SK-N-SH (cell line): ENCODE measurements around the gene PRADC1. TPM values are rescaled to one million over a fixed set of nuclear protein-coding genes. Genes with fewer than 3 reads are reported as not detected.

Source experiments
- CTCF ChIA-PET: fragments of 300-600, 350-600 bp; formaldehyde crosslinking; extraction: SDS; loops from one replicate; lab custom pipeline; 2021; lab: Yijun Ruan, JAX
- POLR2A ChIA-PET: fragments of 350-600 bp; sonication (Branson Sonifier 250); formaldehyde crosslinking; extraction: SDS; loops from one replicate; lab custom pipeline; 2020; ENCODE audit warnings: antibody characterized with exemption, inconsistent platforms; lab: Yijun Ruan, JAX
- DNase-seq: peaks from one replicate; pipeline ENCODE4 v3.0.0; 2012
- H2AFZ ChIP-seq: fragments of 200-600 bp; sonication (generic); 2 replicates; pipeline ENCODE4 v1.8.1; 2016; ENCODE audit warnings: antibody characterized with exemption, mild to moderate bottlenecking, low read depth
- H3F3A ChIP-seq: fragments of 200-600 bp; sonication (generic); replicated peaks from 2 replicates; pipeline ENCODE3; 2016; ENCODE audit warnings: antibody characterized with exemption, mild to moderate bottlenecking; ENCODE audit not compliant: insufficient read depth
- H3K27ac ChIP-seq, 2 experiments: fragments of 200-500 bp in 1 of 2; fragments of 200-600 bp in 1 of 2; sonication (Bioruptor generic) in 1 of 2; sonication (generic), shearing (Covaris generic) in 1 of 2; 2 replicates each; pipeline versions ENCODE4 v1.5.1 to v1.6.1; 2014 to 2016; ENCODE audit warnings: low read depth in 2 of 2, inconsistent platforms in 1 of 2, low read length in 1 of 2, mild to moderate bottlenecking in 1 of 2, mixed read lengths in 1 of 2
- H3K27me3 ChIP-seq: fragments of 200-600 bp; sonication (generic), shearing (Covaris generic); 2 replicates; pipeline ENCODE4 v1.6.1; 2016; ENCODE audit warnings: mixed run types; ENCODE audit not compliant: insufficient read depth
- H3K36me3 ChIP-seq, 2 experiments: fragments of 200-500 bp in 1 of 2; fragments of 200-600 bp in 1 of 2; sonication (Bioruptor generic) in 1 of 2; sonication (generic) in 1 of 2; replicated peaks in 1 of 2; 2 replicates each; pipeline versions ENCODE3 to v1.5.1; 2014 to 2016; ENCODE audit warnings: low read length in 1 of 2, mild to moderate bottlenecking in 1 of 2; ENCODE audit not compliant: insufficient read depth in 2 of 2, control insufficient read depth in 1 of 2
- H3K4me1 ChIP-seq, 2 experiments: fragments of 200-500 bp in 1 of 2; fragments of 200-600 bp in 1 of 2; sonication (Bioruptor generic) in 1 of 2; sonication (generic), shearing (Covaris generic) in 1 of 2; 2 replicates each; pipeline versions ENCODE4 v1.5.1 to v1.6.1; 2014 to 2016; ENCODE audit warnings: low read depth in 1 of 2, low read length in 1 of 2, mixed run types in 1 of 2; ENCODE audit not compliant: insufficient read depth in 2 of 2, control insufficient read depth in 1 of 2
- H3K4me2 ChIP-seq: fragments of 200-600 bp; sonication (generic), shearing (Covaris generic); 2 replicates; pipeline ENCODE4 v1.6.1; 2017; ENCODE audit warnings: mixed run types
- H3K4me3 ChIP-seq, 2 experiments: fragments of 200-500 bp in 1 of 2; fragments of 200-600 bp in 1 of 2; sonication (Bioruptor generic) in 1 of 2; sonication (generic), shearing (Covaris generic) in 1 of 2; 2 replicates each; pipeline versions ENCODE4 v1.5.1 to v1.8.1; 2014 to 2016; ENCODE audit warnings: low read depth in 2 of 2, inconsistent platforms in 1 of 2, low read length in 1 of 2, mild to moderate bottlenecking in 1 of 2, mixed read lengths in 1 of 2, moderate library complexity in 1 of 2
- H3K79me2 ChIP-seq: fragments of 200-600 bp; sonication (generic); 2 replicates; pipeline ENCODE4 v1.8.1; 2017; ENCODE audit warnings: mild to moderate bottlenecking; ENCODE audit not compliant: insufficient read depth
- H3K9ac ChIP-seq: fragments of 200-600 bp; sonication (generic); 2 replicates; pipeline ENCODE4 v1.6.1; 2017; ENCODE audit warnings: mixed run types
- H3K9me2 ChIP-seq: fragments of 200-600 bp; sonication (generic); 2 replicates; pipeline ENCODE4 v1.6.1; 2017; ENCODE audit warnings: mixed run types
- H3K9me3 ChIP-seq: fragments of 200-600 bp; sonication (generic); 2 replicates; pipeline ENCODE4 v1.6.1; 2017; ENCODE audit warnings: mixed run types, mild to moderate bottlenecking, moderate library complexity
- H4K20me1 ChIP-seq: fragments of 200-600 bp; sonication (generic); 2 replicates; pipeline ENCODE4 v1.6.1; 2017; ENCODE audit warnings: mild to moderate bottlenecking, mixed run types; ENCODE audit not compliant: insufficient read depth
- CHD2 ChIP-seq: fragments of 150-350 bp; IDR thresholded peaks from 2 replicates; pipeline ENCODE4 v1.6.1; 2018; ENCODE audit warnings: low read length; ENCODE audit not compliant: partially characterized antibody
- EZH2phosphoT487 ChIP-seq: fragments of 200-600 bp; sonication (generic); IDR thresholded peaks from 2 replicates; pipeline ENCODE4 v1.6.1; 2017; ENCODE audit warnings: low read depth, mixed run types, mild to moderate bottlenecking, antibody characterized with exemption, moderate library complexity, borderline replicate concordance
- FOSL2 ChIP-seq: IDR thresholded peaks from 2 replicates; pipeline ENCODE4 v1.4.0; 2012; ENCODE audit warnings: low read depth, mild to moderate bottlenecking, moderate library complexity, borderline replicate concordance
- GATA2 ChIP-seq: sonication (generic); formaldehyde crosslinking; IDR thresholded peaks from 2 replicates; pipeline ENCODE4 v1.5.0; 2020; ENCODE audit warnings: mild to moderate bottlenecking, missing genetic modification reagents
- IRF3 ChIP-seq: fragments of 150-350 bp; IDR thresholded peaks from 2 replicates; pipeline ENCODE4 v1.6.1; 2016; ENCODE audit warnings: mild to moderate bottlenecking, low read depth, low read length
- JUND ChIP-seq: IDR thresholded peaks from 2 replicates; pipeline ENCODE4 v1.4.0; 2012
- MAX ChIP-seq: IDR thresholded peaks from 2 replicates; pipeline ENCODE4 v1.4.0; 2012; ENCODE audit warnings: low read depth
- MXI1 ChIP-seq: IDR thresholded peaks from 2 replicates; pipeline ENCODE4 v1.6.1; 2012; ENCODE audit warnings: mild to moderate bottlenecking, low read depth, low read length, improper control_type of control experiment
- NFIC ChIP-seq: IDR thresholded peaks from 2 replicates; pipeline ENCODE4 v1.4.0; 2012; ENCODE audit warnings: borderline replicate concordance
- PBX3 ChIP-seq: IDR thresholded peaks from 2 replicates; pipeline ENCODE4; 2012
- POLR2AphosphoS5 ChIP-seq: IDR thresholded peaks from 2 replicates; pipeline ENCODE4 v1.6.1; 2012; ENCODE audit warnings: low read depth, low read length
- RAD21 ChIP-seq: IDR thresholded peaks from 2 replicates; pipeline ENCODE4 v1.6.1; 2012; ENCODE audit warnings: mild to moderate bottlenecking, low read length
- RCOR1 ChIP-seq: fragments of 150-350 bp; IDR thresholded peaks from 2 replicates; pipeline ENCODE4 v1.6.1; 2017; ENCODE audit warnings: antibody characterized with exemption, low read length
- SIN3A ChIP-seq: IDR thresholded peaks from 2 replicates; pipeline ENCODE4 v1.6.1; 2012; ENCODE audit warnings: low read depth, mild to moderate bottlenecking, low read length, moderate library complexity, borderline replicate concordance
- TEAD4 ChIP-seq: IDR thresholded peaks from 2 replicates; pipeline ENCODE4 v1.4.0; 2012; ENCODE audit warnings: mild to moderate bottlenecking, borderline replicate concordance; ENCODE audit not compliant: insufficient read depth
- USF2 ChIP-seq: fragments of 150-350 bp; IDR thresholded peaks from 2 replicates; pipeline ENCODE4 v1.6.1; 2017; ENCODE audit warnings: antibody characterized with exemption, low read length, low read depth, borderline replicate concordance
- ZBTB33 ChIP-seq: IDR thresholded peaks from 2 replicates; pipeline ENCODE4 v1.4.0; 2012; ENCODE audit warnings: low read depth, borderline replicate concordance
- WGBS: methylation state at CpG from one replicate; pipeline ENCODE4 v1.1.6; 2017; ENCODE audit warnings: low lambda C conversion rate; 5-methylcytosine and 5-hydroxymethylcytosine counted together
- polyA plus RNA-seq, 3 experiments: library from polyadenylated mRNA; depleted of rRNA; stranded (reverse); fragments of >200 nt; gene quantifications; 2 replicates each; pipeline ENCODE4 v1.2.3, GENCODE V29; 2012

Gene PRADC1
- polyA plus RNA-seq, 1 of the 3 experiments (the other 2 are of a cell fraction), result 8.5 TPM

- H3K79me2 ChIP-seq, result no peaks in the 10 kb centered on the region
- DNase-seq, result no peak
- no peak overlapping the region for H3K4me2 ChIP-seq
- H3K9me3 ChIP-seq, result no peaks in the 10 kb centered on the region
- no peak overlapping the region for H3K27ac ChIP-seq
- CTCF ChIA-PET, result interaction anchor here (1.1 to 1.3 kb wide), 3 partner anchors 13 to 44 kb away, joined by 3 read pairs; no protein-coding TSS in a partner anchor
- H3K27me3 ChIP-seq, result no peaks in the 10 kb centered on the region
- H4K20me1 ChIP-seq, result no peaks in the 10 kb centered on the region
- WGBS, result 93% methylated on average over 2 of the region's 2 CpGs
- no peaks in the 10 kb centered on the region for H3K9me2 ChIP-seq
- no peak overlapping the region for H2AFZ ChIP-seq
- no peak overlapping the region for H3K9ac ChIP-seq
- H3F3A ChIP-seq, result no peaks in the 10 kb centered on the region
- POLR2A ChIA-PET, result interaction anchor here (1.1 to 1.5 kb wide), 3 partner anchors 13 to 23 kb away, joined by 6 to 8 read pairs (median 6); partner anchors contain the start of genes CCT7 and PRADC1
- TF ChIP-seq GATA2 (CRISPR knock-in tag) (no peak), POLR2AphosphoS5 (no peak), SIN3A (no peak), RCOR1 (no peak), CHD2 (no peak), FOSL2 (no peak), TEAD4 (no peak), NFIC (no peak), EZH2phosphoT487 (no peak), RAD21 (no peak), MXI1 (no peak), IRF3 (no peak), USF2 (no peak), PBX3 (no peak), MAX (no peak), JUND (no peak), ZBTB33 (no peak)
- H3K4me3 ChIP-seq, result no peak overlapping the region
- H3K36me3 ChIP-seq, result peaks cover 4 to 25% of the 10 kb centered on the region in 2 experiments
- no peaks in the 10 kb centered on the region for H3K4me1 ChIP-seq
These were observed 24.0 kb upstream of the PRADC1 start for GRCh38 chr2:73257021-73257420.
